D341Med (cell line): ENCODE results near the gene ERMP1.

ENCODE experiments used
- DNase-seq: peaks from one replicate; pipeline ENCODE4 v3.0.0; 2012; ENCODE audit warnings: low spot score

Gene ERMP1

GRCh38 chr9:5854063-5854790 lies 21.3 kb upstream of the ERMP1 start:
- DNase-seq: no peak

GRCh38 chr9:5853617-5854016 lies 20.7 kb upstream of the ERMP1 start:
- DNase-seq: no peak

- DNase-seq: no peak
Observed at GRCh38 chr9:5852987-5853386, 20.1 kb upstream of the ERMP1 start.

GRCh38 chr9:5851445-5851844 lies 18.5 kb upstream of the ERMP1 start:
- no peak for DNase-seq

- no peak for DNase-seq
Observed at GRCh38 chr9:5850724-5851122, 17.8 kb upstream of the ERMP1 start.

GRCh38 chr9:5848372-5848882 lies 15.5 kb upstream of the ERMP1 start:
- DNase-seq: no peak

- DNase-seq: no peak
Observed at GRCh38 chr9:5846501-5846921, 13.6 kb upstream of the ERMP1 start.

- no peak for DNase-seq
Observed at GRCh38 chr9:5846096-5846495, 13.2 kb upstream of the ERMP1 start.

GRCh38 chr9:5845157-5845531 lies 12.2 kb upstream of the ERMP1 start:
- no peak for DNase-seq

GRCh38 chr9:5843794-5844471 lies 11.0 kb upstream of the ERMP1 start:
- DNase-seq: no peak

GRCh38 chr9:5842929-5843793 lies 10.2 kb upstream of the ERMP1 start:
- DNase-seq: no peak

- no peak for DNase-seq
Observed at GRCh38 chr9:5841771-5842573, 9.1 kb upstream of the ERMP1 start.

GRCh38 chr9:5840788-5841187 lies 7.9 kb upstream of the ERMP1 start:
- DNase-seq: no peak

GRCh38 chr9:5839572-5839902 lies 6.6 kb upstream of the ERMP1 start:
- no peak for DNase-seq

GRCh38 chr9:5838884-5839571 lies 6.1 kb upstream of the ERMP1 start:
- no peak for DNase-seq

- DNase-seq: no peak
Observed at GRCh38 chr9:5835808-5836207, 2.9 kb upstream of the ERMP1 start.

GRCh38 chr9:5834214-5834613 lies 1.3 kb upstream of the ERMP1 start:
- no peak for DNase-seq

GRCh38 chr9:5832071-5832537 lies 813 bp downstream of the ERMP1 start:
- DNase-seq: no peak

- no peak for DNase-seq
Observed at GRCh38 chr9:5825895-5826622, 6.9 kb downstream of the ERMP1 start.

GRCh38 chr9:5825223-5825622 lies 7.7 kb downstream of the ERMP1 start:
- DNase-seq: no peak

- no peak for DNase-seq
Observed at GRCh38 chr9:5820425-5820824, 12.5 kb downstream of the ERMP1 start.
